ENCODE measurements around the gene FER.
"Not testable (repeated sequence)": the region's sequence is repeated elsewhere in the genome, so short reads cannot be mapped to it uniquely, and the experiment has no call there.

Gene FER

DNA sequence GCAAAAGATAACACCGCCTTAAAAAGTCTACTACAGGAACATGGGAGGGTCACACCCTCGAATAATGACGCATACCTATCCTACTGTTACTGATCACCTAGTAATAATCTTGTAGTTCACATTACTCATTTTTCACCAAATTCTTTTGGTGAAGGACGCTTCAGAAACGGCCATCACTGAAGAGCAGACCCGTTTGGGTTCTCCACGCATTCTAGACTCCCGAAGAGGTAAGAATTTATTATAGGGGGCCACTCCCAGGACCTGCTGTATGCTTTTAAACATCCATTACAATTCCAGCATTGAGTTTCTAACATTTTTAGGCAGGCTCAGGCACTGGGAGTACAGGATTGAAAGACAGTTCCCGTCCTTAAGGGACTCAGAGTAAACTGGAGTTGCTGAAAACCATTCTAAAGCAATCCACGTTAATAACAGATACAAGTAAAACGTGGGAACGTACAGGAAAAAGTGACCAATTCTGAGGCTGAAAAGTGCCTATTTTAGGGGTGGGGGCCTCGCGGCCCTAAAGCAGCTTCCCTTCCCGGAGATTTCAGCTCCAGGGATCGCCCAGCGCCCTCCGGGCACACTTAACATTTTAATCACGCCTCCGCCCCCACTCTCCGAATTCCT is at the start of gene FER:
Gene FER, plus strand, starts transcription at position 124 of the 627 bp plus-strand sequence. CDS start 50,286 bp downstream, outside the sequence.
- Histone ChIP-seq H3K9ac (ENCODE audit: low read depth, low read length) (peak within 1 kb of the TSS; percentile 95), H3K36me3 (ENCODE audit: insufficient read depth, low read depth, low read length) (no peaks in the 10 kb centered on the region), H3K4me1 (ENCODE audit: insufficient read depth, low read length) (peaks cover 29% of the 10 kb centered on the region), H3K27me3 (ENCODE audit: insufficient read depth, low read length) (no peaks in the 10 kb centered on the region), H3K27ac (ENCODE audit: low read length) (peak within 1 kb of the TSS; percentile 70), H3K9me3 (ENCODE audit: insufficient read depth, low read depth, low read length) (0 out of 2 replicates have a peak, but pooled peaks cover 1% of the 10 kb centered on the region), H3K4me3 (ENCODE audit: low read length) (peak within 1 kb of the TSS; percentile 85)

DNA sequence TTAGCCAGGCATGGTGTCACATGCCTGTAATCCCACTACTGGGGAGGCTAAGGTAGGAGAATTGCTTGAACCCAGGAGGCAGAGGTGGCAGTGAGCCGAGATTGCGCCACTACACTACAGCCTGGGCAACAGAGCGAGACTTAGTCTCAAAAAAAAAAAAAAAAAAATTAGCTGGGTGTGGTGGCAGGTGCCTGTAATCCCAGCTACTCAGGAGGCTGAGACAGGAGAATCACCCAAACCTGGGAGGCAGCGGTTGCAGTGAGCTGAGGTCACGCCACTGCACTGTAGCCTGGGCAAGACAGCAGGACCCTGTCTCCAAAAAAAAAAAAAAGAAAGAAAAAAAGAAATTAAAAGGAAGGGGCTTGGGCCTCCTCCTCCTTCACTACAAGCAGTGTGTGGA is 47.3 kb upstream of the FER start:
- not testable (repeated sequence) for H3K4me3 ChIP-seq (ENCODE audit: low read length); H3K36me3 ChIP-seq (ENCODE audit: insufficient read depth, low read depth, low read length); H3K27me3 ChIP-seq (ENCODE audit: insufficient read depth, low read length); H3K27ac ChIP-seq (ENCODE audit: low read length); H3K4me1 ChIP-seq (ENCODE audit: insufficient read depth, low read length); H3K9ac ChIP-seq (ENCODE audit: low read depth, low read length); H3K9me3 ChIP-seq (ENCODE audit: insufficient read depth, low read depth, low read length)

DNA sequence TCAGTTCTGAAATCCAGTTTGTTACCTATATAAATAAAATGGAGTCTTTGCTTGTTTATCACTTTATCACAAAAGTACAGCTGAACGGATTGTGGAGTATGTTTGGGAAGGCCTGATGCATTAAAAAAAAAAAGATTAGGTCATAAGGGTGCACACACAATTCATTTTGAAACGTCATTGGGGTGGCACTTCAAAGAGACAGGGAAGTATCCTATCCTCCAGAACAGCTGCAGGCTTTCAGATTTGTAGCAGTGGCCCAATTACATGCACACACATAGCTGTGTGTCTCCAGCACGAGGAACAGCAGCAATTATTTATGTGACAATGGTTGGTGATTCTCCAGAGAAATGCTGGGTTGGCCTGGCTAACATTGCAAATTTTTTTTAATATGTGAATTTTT is 46.8 kb upstream of the FER start:
- 0 out of 2 replicates have a peak, but pooled peaks cover 3% of the 10 kb centered on the region for H3K4me1 ChIP-seq (ENCODE audit: insufficient read depth, low read length)
- no peaks in the 10 kb centered on the region for H3K36me3 ChIP-seq (ENCODE audit: insufficient read depth, low read depth, low read length)
- no peak overlapping the region for H3K27ac ChIP-seq (ENCODE audit: low read length)
- no peaks in the 10 kb centered on the region for H3K9me3 ChIP-seq (ENCODE audit: insufficient read depth, low read depth, low read length)
- H3K9ac ChIP-seq (ENCODE audit: low read depth, low read length): no peak overlapping the region
- no peak overlapping the region for H3K4me3 ChIP-seq (ENCODE audit: low read length)
- H3K27me3 ChIP-seq (ENCODE audit: insufficient read depth, low read length): no peaks in the 10 kb centered on the region

DNA sequence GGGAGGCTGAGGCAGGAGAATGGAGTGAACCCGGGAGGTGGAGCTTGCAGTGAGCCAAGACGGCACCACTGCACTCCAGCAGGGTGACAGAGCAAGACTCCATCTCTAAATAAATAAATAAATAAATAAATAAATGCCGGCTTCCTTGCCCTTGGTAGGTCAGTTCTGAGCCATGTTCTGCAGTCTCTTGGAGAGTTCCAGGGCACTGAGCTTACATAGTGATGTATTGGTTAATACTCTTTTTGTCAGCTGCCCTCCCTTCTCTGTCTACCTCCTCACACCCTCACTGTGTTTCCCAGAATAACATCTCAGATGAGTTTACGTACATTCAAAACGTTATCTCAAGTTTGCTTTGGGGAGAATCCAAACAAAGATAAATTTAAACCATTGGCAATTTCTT is 45.2 kb upstream of the FER start:
- no peaks in the 10 kb centered on the region for H3K4me1 ChIP-seq (ENCODE audit: insufficient read depth, low read length)
- no peaks in the 10 kb centered on the region for H3K36me3 ChIP-seq (ENCODE audit: insufficient read depth, low read depth, low read length)
- H3K9me3 ChIP-seq (ENCODE audit: insufficient read depth, low read depth, low read length): no peaks in the 10 kb centered on the region
- no peak overlapping the region for H3K4me3 ChIP-seq (ENCODE audit: low read length)
- H3K27ac ChIP-seq (ENCODE audit: low read length): no peak overlapping the region
- no peak overlapping the region for H3K9ac ChIP-seq (ENCODE audit: low read depth, low read length)
- no peaks in the 10 kb centered on the region for H3K27me3 ChIP-seq (ENCODE audit: insufficient read depth, low read length)

DNA sequence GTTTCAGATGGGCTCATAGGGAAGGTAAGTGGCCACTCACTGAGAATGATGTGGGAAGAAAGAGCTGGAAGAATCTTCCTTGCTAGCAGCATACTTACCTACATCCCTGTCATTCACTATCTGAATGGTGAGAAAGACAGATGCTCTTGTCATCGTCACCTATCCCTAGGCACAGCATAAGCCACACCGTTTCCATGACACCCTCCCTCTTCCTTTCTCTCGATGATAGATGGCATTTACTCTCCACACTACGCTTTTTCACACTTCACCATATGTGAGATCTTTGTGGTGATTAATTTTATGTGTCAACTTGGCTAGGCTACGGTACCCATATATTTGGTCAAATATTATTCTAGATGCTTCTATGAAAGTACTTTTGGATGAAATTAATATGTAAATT is 44.4 kb upstream of the FER start:
- Histone ChIP-seq H3K9ac (ENCODE audit: low read depth, low read length) (no peak overlapping the region), H3K9me3 (ENCODE audit: insufficient read depth, low read depth, low read length) (no peaks in the 10 kb centered on the region), H3K4me3 (ENCODE audit: low read length) (no peak overlapping the region), H3K36me3 (ENCODE audit: insufficient read depth, low read depth, low read length) (no peaks in the 10 kb centered on the region), H3K27ac (ENCODE audit: low read length) (no peak overlapping the region), H3K4me1 (ENCODE audit: insufficient read depth, low read length) (no peaks in the 10 kb centered on the region), H3K27me3 (ENCODE audit: insufficient read depth, low read length) (no peaks in the 10 kb centered on the region)

DNA sequence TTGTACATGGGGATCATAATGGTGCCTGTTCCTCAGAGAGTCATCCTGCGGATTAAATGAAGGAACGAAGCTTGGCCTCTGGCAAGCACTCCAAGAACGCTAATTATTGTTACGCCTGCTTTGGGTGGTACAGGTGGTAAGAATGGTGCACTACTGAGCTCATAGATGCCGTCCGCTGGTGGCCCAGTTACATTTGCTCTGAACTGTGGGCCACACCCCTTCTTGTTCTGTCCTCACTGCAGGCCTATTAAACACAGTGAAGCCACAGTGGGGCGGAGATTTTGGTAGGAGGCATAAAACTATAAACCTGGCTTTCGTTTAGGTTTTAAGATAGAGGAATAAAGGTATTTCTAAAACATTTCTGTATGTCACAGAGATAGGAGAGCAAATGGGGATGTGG is 40.6 kb upstream of the FER start:
- no peaks in the 10 kb centered on the region for H3K27me3 ChIP-seq (ENCODE audit: insufficient read depth, low read length)
- H3K9me3 ChIP-seq (ENCODE audit: insufficient read depth, low read depth, low read length): no peaks in the 10 kb centered on the region
- no peak overlapping the region for H3K4me3 ChIP-seq (ENCODE audit: low read length)
- no peaks in the 10 kb centered on the region; the same call in 1 of the 2 replicates for H3K4me1 ChIP-seq (ENCODE audit: insufficient read depth, low read length)
- H3K9ac ChIP-seq (ENCODE audit: low read depth, low read length): no peak overlapping the region
- H3K27ac ChIP-seq (ENCODE audit: low read length): no peak overlapping the region
- no peaks in the 10 kb centered on the region for H3K36me3 ChIP-seq (ENCODE audit: insufficient read depth, low read depth, low read length)

DNA sequence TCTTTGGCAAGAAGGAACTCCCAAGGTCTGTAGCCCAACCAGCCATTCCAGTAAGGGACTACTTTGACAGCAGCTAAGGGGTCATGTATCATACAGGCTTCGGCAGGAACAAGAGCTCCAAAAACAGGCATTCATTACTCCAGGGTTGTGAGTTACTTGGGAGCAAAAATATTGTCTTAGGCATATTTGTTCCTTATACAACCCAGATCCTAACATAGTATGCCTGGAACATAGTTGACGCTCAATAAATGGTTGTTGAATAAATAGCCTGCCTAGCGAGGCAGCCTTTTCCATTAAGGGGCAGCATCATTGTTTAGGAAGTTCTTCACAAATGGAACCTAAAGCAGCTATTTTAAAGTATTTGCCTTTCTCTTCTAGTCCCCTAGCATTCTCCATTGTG is 35.8 kb upstream of the FER start:
- Histone ChIP-seq H3K9ac (ENCODE audit: low read depth, low read length) (no peak overlapping the region), H3K4me1 (ENCODE audit: insufficient read depth, low read length) (no peaks in the 10 kb centered on the region; the same call in 1 of the 2 replicates), H3K27me3 (ENCODE audit: insufficient read depth, low read length) (no peaks in the 10 kb centered on the region), H3K4me3 (ENCODE audit: low read length) (no peak overlapping the region), H3K9me3 (ENCODE audit: insufficient read depth, low read depth, low read length) (no peaks in the 10 kb centered on the region), H3K36me3 (ENCODE audit: insufficient read depth, low read depth, low read length) (no peaks in the 10 kb centered on the region), H3K27ac (ENCODE audit: low read length) (no peak overlapping the region)

DNA sequence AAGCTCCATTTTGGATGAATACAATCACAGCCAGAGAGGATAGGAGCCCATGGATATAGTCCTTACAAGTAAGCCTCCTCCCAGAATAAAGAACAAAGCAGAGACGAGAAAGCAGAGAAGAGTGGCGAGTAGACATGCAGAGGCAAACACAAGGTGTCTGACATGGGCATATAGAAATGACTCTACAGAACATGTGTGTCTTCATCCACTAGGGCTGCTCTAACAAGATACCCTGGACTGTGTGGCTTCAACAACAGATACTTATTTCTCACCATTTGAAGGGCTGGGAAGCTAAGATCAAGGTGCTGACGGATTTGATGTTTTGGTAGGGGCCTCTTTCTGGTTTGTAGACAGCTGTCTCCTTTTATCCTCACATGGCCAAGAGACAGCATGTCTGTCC is 32.3 kb upstream of the FER start:
- Histone ChIP-seq H3K4me3 (ENCODE audit: low read length) (no peak overlapping the region), H3K27ac (ENCODE audit: low read length) (no peak overlapping the region), H3K36me3 (ENCODE audit: insufficient read depth, low read depth, low read length) (no peaks in the 10 kb centered on the region), H3K27me3 (ENCODE audit: insufficient read depth, low read length) (no peaks in the 10 kb centered on the region), H3K9me3 (ENCODE audit: insufficient read depth, low read depth, low read length) (no peaks in the 10 kb centered on the region), H3K9ac (ENCODE audit: low read depth, low read length) (no peak overlapping the region), H3K4me1 (ENCODE audit: insufficient read depth, low read length) (no peaks in the 10 kb centered on the region; the same call in 1 of the 2 replicates)

DNA sequence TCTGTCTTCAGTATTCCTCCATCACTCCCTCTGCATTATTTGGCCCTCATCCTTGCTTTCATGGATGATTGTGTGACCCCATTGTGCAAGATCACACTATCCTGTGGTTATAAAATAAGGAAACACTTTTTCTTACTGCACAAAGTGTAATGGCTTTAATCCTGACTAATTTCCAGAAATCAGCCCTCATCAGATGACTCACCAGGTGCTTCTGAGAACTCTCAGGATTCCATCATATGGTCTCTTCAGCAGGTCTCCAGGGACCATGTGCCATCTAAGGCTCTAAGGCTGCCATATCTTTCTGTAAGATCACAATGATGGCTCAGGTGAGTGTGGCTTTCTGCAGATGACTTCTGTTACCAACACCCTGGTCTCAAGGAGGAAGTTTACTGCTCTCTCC is 27.3 kb upstream of the FER start:
- Histone ChIP-seq H3K9ac (ENCODE audit: low read depth, low read length) (no peak overlapping the region), H3K27me3 (ENCODE audit: insufficient read depth, low read length) (no peaks in the 10 kb centered on the region), H3K4me3 (ENCODE audit: low read length) (no peak overlapping the region), H3K27ac (ENCODE audit: low read length) (no peak overlapping the region), H3K4me1 (ENCODE audit: insufficient read depth, low read length) (no peaks in the 10 kb centered on the region), H3K9me3 (ENCODE audit: insufficient read depth, low read depth, low read length) (no peaks in the 10 kb centered on the region), H3K36me3 (ENCODE audit: insufficient read depth, low read depth, low read length) (no peaks in the 10 kb centered on the region)

DNA sequence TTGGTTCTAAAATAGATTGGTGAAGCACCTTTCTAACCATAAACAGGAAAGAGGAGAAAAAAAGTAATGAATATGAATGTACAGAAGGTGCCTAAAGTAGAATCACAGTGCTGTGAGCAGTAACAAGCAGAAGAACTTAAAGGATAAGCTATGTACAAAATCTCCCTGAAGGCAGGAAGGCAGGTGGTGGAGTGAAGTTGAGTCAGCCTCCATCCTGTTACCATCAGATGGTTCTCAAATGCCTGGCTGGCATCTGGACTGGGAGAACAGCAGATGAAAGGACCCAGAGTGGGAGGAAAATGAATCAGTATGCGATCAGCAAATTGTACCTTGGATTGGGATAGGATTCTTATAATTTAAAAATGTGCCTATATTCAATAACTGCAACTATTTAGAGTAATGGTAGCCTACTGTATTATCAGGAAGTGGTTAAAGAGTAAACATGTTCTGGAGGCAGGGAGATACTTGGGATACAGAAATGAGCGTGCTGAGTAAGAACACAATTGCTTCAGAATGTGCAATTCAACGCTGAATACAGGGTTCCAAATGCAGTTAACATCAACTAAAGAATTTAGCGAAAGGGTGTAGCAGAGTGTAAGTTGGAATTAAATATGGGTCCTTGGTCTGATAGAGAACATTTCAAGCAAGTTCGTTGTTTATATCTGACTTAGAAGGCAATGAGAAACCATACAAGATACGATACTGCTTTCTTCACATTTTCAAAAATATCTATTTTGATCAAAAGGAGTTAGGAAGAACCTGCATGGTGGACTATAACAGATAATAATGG is 21.1 kb upstream of the FER start:
- Histone ChIP-seq H3K4me3 (ENCODE audit: low read length) (peak overlapping the region; percentile 91), H3K36me3 (ENCODE audit: insufficient read depth, low read depth, low read length) (no peaks in the 10 kb centered on the region), H3K4me1 (ENCODE audit: insufficient read depth, low read length) (peaks cover 15% of the 10 kb centered on the region; the same call in 1 of the 2 replicates), H3K27ac (ENCODE audit: low read length) (no peak overlapping the region), H3K27me3 (ENCODE audit: insufficient read depth, low read length) (no peaks in the 10 kb centered on the region), H3K9ac (ENCODE audit: low read depth, low read length) (peak overlapping the region; percentile 86; the same call in 1 of the 2 replicates), H3K9me3 (ENCODE audit: insufficient read depth, low read depth, low read length) (no peaks in the 10 kb centered on the region)

DNA sequence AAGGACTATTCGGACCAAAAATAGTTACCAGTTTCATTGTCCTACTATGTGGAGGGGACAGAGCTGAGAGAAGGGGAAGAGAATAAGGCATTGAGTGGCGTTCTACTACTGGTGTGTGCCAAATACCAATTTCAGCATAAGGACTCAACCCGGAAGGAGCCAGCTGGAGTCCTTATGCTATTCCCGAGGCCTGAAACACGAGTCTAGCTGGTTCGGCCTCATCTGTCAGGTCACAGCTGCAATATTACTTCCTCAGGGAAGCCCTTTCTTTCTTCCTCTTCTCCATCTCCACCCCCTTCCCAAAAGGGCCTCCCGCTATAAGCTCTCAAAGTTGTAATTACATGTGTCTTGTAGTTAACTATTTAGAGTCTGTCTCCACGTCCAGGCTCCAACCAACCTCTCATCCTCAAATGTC is 20.5 kb upstream of the FER start:
- no peaks in the 10 kb centered on the region for H3K9me3 ChIP-seq (ENCODE audit: insufficient read depth, low read depth, low read length)
- H3K4me3 ChIP-seq (ENCODE audit: low read length): peak overlapping the region; percentile 91
- peaks cover 15% of the 10 kb centered on the region; the same call in 1 of the 2 replicates for H3K4me1 ChIP-seq (ENCODE audit: insufficient read depth, low read length)
- peak overlapping the region; percentile 51 for H3K27ac ChIP-seq (ENCODE audit: low read length)
- H3K9ac ChIP-seq (ENCODE audit: low read depth, low read length): peak overlapping the region; percentile 86
- no peaks in the 10 kb centered on the region for H3K27me3 ChIP-seq (ENCODE audit: insufficient read depth, low read length)
- no peaks in the 10 kb centered on the region for H3K36me3 ChIP-seq (ENCODE audit: insufficient read depth, low read depth, low read length)

Measured in iPS-20b (cell line).